GM12865 (cell line): ENCODE results near the gene DIDO1.

Source experiments
- DNase-seq: peaks from one replicate; pipeline ENCODE4 v3.0.0; 2010; ENCODE audit warnings: low read depth
- H3K4me3 ChIP-seq: 2 replicates; pipeline ENCODE4 v1.5.1; 2011; ENCODE audit warnings: mild to moderate bottlenecking, low read depth, low read length, control low read depth
- CTCF ChIP-seq: IDR thresholded peaks from 2 replicates; pipeline ENCODE4 v1.5.1; 2011; ENCODE audit warnings: low read length, control low read depth, low read depth, inconsistent platforms; ENCODE audit not compliant: insufficient read depth; ENCODE audit errors: missing control alignments

Gene DIDO1

GRCh38 chr20:62889871-62890270 is 36.4 kb downstream of the DIDO1 start:
- no peak for TF ChIP-seq CTCF
- DNase-seq, result no peak
- H3K4me3 ChIP-seq, result no peak overlapping the region

GRCh38 chr20:62889411-62889810 is 36.9 kb downstream of the DIDO1 start:
- DNase-seq, result no peak
- TF ChIP-seq CTCF, result no peak
- no peak overlapping the region for H3K4me3 ChIP-seq

- DNase-seq, result no peak
These were observed 37.4 kb downstream of the DIDO1 start for GRCh38 chr20:62888910-62889309.

GRCh38 chr20:62888406-62888805 is 37.9 kb downstream of the DIDO1 start:
- TF ChIP-seq CTCF, result no peak
- DNase-seq, result no peak
- no peak overlapping the region for H3K4me3 ChIP-seq

More at GRCh38 chr20:62888910-62889309, 37.4 kb downstream of the DIDO1 start:
- TF ChIP-seq CTCF, result no peak
- no peak overlapping the region for H3K4me3 ChIP-seq

GRCh38 chr20:62887860-62888239 is 38.5 kb downstream of the DIDO1 start:
- H3K4me3 ChIP-seq, result no peak overlapping the region
- no peak for DNase-seq
- no peak for TF ChIP-seq CTCF

- H3K4me3 ChIP-seq, result no peak overlapping the region
- DNase-seq, result no peak
- no peak for TF ChIP-seq CTCF
These were observed 39.0 kb downstream of the DIDO1 start for GRCh38 chr20:62887152-62887859.

- no peak for TF ChIP-seq CTCF
- H3K4me3 ChIP-seq, result no peak overlapping the region
- DNase-seq, result no peak
These were observed 39.6 kb downstream of the DIDO1 start for GRCh38 chr20:62886709-62887058.
